HK-2 (cell line): ENCODE measurements around the gene SRSF3.
"Not testable (repeated sequence)": the region's sequence is repeated elsewhere in the genome, so short reads cannot be mapped to it uniquely, and the experiment has no call there.

Source experiments
- DNase-seq: peaks from one replicate; pipeline ENCODE4 v3.0.0-alpha.2; 2018; ENCODE audit not compliant: unreplicated experiment

The SRSF3 gene

GRCh38 chr6:36574679-36575078, 19.5 kb upstream of the SRSF3 start:
- DNase-seq = no peak

- no peak for DNase-seq
Measured at GRCh38 chr6:36576578-36576977, 17.6 kb upstream of the SRSF3 start.

GRCh38 chr6:36577301-36577700, 16.9 kb upstream of the SRSF3 start:
- peak; percentile 71 for DNase-seq

GRCh38 chr6:36578030-36578429, 16.1 kb upstream of the SRSF3 start:
- DNase-seq = no peak

- no peak for DNase-seq
Measured at GRCh38 chr6:36578431-36578830, 15.7 kb upstream of the SRSF3 start.

- no peak for DNase-seq
Measured at GRCh38 chr6:36580184-36580526, 14.0 kb upstream of the SRSF3 start.

GRCh38 chr6:36581716-36582115, 12.4 kb upstream of the SRSF3 start:
- no peak for DNase-seq

GRCh38 chr6:36586606-36587005, 7.6 kb upstream of the SRSF3 start:
- no peak for DNase-seq

GRCh38 chr6:36589025-36589400, 5.1 kb upstream of the SRSF3 start:
- not testable (repeated sequence) for DNase-seq

GRCh38 chr6:36590237-36590636, 3.9 kb upstream of the SRSF3 start:
- DNase-seq = peak; percentile 55

GRCh38 chr6:36592221-36592655, 1.9 kb upstream of the SRSF3 start:
- DNase-seq = no peak

GRCh38 chr6:36593569-36594028, 563 bp upstream of the SRSF3 start:
- DNase-seq = peak; percentile 62

GRCh38 chr6:36594816-36595643, 868 bp downstream of the SRSF3 start:
- DNase-seq = no peak

- DNase-seq = no peak
Measured at GRCh38 chr6:36596356-36596755, 2.2 kb downstream of the SRSF3 start.

- DNase-seq = no peak
Measured at GRCh38 chr6:36597775-36598174, 3.6 kb downstream of the SRSF3 start.

- no peak for DNase-seq
Measured at GRCh38 chr6:36598326-36598725, 4.2 kb downstream of the SRSF3 start.

- no peak for DNase-seq
Measured at GRCh38 chr6:36598739-36599318, 4.7 kb downstream of the SRSF3 start.

- DNase-seq = no peak
Measured at GRCh38 chr6:36599791-36600209, 5.6 kb downstream of the SRSF3 start.

- DNase-seq = no peak
Measured at GRCh38 chr6:36600564-36601146, 6.5 kb downstream of the SRSF3 start.

GRCh38 chr6:36601818-36602217, 7.7 kb downstream of the SRSF3 start:
- not testable (repeated sequence) for DNase-seq

- no peak for DNase-seq
Measured at GRCh38 chr6:36603222-36604089, 9.3 kb downstream of the SRSF3 start.
